ENCODE data around the gene MGAT5B.

DNA sequence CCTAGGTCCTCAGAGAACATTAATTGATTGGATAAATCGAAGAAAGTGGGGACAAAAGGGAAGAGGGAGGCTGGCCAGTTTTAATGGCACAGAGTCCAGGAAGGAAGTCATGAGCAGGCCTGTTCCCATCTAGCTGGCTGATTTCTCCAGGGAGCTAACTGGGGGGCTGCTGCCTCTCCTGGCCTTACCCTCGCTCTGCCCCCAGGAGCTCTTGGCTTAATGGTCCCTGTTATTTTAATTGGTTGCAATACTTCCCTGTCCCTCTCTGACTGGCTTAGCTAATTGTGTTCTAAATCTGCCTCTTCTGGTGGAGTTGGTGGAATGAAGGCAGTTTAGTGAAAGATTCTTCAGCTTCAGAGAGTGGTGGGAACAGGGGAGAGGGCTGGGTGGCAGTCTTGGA is 61.4 kb downstream of the MGAT5B start:
- TF ChIP-seq, protein P1, sequence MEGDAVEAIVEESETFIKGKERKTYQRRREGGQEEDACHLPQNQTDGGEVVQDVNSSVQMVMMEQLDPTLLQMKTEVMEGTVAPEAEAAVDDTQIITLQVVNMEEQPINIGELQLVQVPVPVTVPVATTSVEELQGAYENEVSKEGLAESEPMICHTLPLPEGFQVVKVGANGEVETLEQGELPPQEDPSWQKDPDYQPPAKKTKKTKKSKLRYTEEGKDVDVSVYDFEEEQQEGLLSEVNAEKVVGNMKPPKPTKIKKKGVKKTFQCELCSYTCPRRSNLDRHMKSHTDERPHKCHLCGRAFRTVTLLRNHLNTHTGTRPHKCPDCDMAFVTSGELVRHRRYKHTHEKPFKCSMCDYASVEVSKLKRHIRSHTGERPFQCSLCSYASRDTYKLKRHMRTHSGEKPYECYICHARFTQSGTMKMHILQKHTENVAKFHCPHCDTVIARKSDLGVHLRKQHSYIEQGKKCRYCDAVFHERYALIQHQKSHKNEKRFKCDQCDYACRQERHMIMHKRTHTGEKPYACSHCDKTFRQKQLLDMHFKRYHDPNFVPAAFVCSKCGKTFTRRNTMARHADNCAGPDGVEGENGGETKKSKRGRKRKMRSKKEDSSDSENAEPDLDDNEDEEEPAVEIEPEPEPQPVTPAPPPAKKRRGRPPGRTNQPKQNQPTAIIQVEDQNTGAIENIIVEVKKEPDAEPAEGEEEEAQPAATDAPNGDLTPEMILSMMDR (IDR thresholded peaks at IDR 0.05) = no peak
- TF ChIP-seq EP300 (IDR thresholded peaks at IDR 0.05) (no peak), POLR2AphosphoS5 (IDR thresholded peaks at IDR 0.05) (no peak), POLR2A (IDR thresholded peaks at IDR 0.05) (no peak)

All from sigmoid colon (tissue), 4 donors.